ENCODE results near the gene SMCHD1. TPM values are rescaled to one million over a fixed set of nuclear protein-coding genes. Genes with fewer than 3 reads are reported as not detected.

The SMCHD1 gene
- total and polyA plus RNA-seq, 4 donors: 4.4 to 49.0 (median 25.4) TPM

DNA sequence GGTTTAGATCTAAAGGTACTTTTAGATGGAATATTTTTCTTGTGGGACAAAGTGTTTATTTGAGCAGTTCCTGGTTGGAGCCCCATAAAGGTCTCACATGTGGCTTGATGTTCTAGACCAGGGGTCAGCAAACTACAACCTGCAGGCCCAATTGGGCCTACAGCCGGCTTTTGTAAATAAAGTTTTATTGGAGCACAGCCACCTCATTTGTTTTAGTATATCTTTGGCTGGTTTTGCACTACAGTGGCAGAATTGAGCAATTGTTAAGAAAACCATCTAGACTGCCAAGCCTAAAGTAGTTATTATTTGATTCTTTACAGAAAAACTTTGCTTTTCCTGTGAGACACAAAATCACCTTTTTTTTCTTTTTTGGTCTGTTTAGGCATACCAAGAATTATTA is 42.5 kb upstream of the SMCHD1 start:
- Histone ChIP-seq H3K36me3 (ENCODE audit: control insufficient read depth in 4 of 4, insufficient read depth in 3 of 4, low read depth in 1 of 4, low read length in 3 of 4) (no peaks in the 10 kb centered on the region), H3K4me3 (ENCODE audit: low read depth in 1 of 3, low read length in 3 of 3) (no peak overlapping the region), H3K9ac (ENCODE audit: low read depth in 1 of 2, low read length in 2 of 2) (no peak overlapping the region), H3K9me3 (ENCODE audit: control insufficient read depth in 4 of 4, low read length in 3 of 4) (no peaks in the 10 kb centered on the region), H3K27ac (ENCODE audit: low read depth in 1 of 2, low read length in 2 of 2) (no peak overlapping the region), H3K27me3 (ENCODE audit: control insufficient read depth in 4 of 4, insufficient read depth in 4 of 4, low read length in 3 of 4) (no peaks in the 10 kb centered on the region), H3K4me1 (ENCODE audit: control insufficient read depth in 4 of 4, insufficient read depth in 4 of 4, low read length in 3 of 4) (no peaks in the 10 kb centered on the region)
- WGBS: 32% methylated on average over 1 of the region's 1 CpG
- no peak for TF ChIP-seq JUND (IDR thresholded peaks at IDR 0.05)
- DNase-seq (ENCODE audit: low spot score): no peak

DNA sequence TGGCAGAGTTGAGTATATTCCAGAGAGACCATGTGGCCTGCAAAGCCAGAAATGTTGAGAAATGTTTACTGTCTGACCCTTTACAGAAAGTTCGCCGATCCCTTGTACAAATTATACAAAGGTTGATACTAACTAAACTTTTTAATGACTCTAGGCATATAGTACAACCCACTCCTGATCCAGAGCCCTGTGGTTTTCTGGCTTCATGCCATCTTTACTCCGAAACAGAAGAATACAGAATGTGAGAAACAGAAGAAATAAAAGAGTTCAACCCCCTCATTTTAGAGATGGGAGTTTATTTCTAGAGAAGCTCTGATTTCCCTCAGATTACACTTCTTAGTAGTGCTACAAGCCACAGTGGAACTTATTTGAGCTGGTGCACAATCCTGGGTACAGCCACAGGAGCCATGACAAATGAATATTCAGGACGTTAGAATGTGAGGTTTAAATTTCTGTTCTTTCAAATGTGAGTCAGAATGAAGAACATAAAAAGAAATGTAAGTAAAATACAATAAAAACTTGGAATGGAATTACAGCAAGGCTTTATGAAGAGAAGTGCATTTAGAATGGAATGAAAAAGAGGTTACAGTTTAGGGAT is 38.0 kb upstream of the SMCHD1 start:
- 64% methylated on average over 4 of the region's 4 CpGs for WGBS
- Histone ChIP-seq H3K4me1 (ENCODE audit: control insufficient read depth in 4 of 4, insufficient read depth in 4 of 4, low read length in 3 of 4) (no peaks in the 10 kb centered on the region), H3K36me3 (ENCODE audit: control insufficient read depth in 4 of 4, insufficient read depth in 3 of 4, low read depth in 1 of 4, low read length in 3 of 4) (no peaks in the 10 kb centered on the region), H3K9ac (ENCODE audit: low read depth in 1 of 2, low read length in 2 of 2) (no peak overlapping the region), H3K27ac (ENCODE audit: low read depth in 1 of 2, low read length in 2 of 2) (no peak overlapping the region), H3K9me3 (ENCODE audit: control insufficient read depth in 4 of 4, low read length in 3 of 4) (no peaks in the 10 kb centered on the region), H3K27me3 (ENCODE audit: control insufficient read depth in 4 of 4, insufficient read depth in 4 of 4, low read length in 3 of 4) (no peaks in the 10 kb centered on the region), H3K4me3 (ENCODE audit: low read depth in 1 of 3, low read length in 3 of 3) (no peak overlapping the region)
- no peak for DNase-seq (ENCODE audit: low spot score)
- no peak for TF ChIP-seq RAD21 (IDR thresholded peaks at IDR 0.05)
- TF ChIP-seq GABPA (IDR thresholded peaks at IDR 0.05 in 1 of 2, conservative IDR thresholded peaks at IDR 0.05 in 1 of 2): no peak
- TF ChIP-seq SP1 (IDR thresholded peaks at IDR 0.05): no peak
- no peak for TF ChIP-seq YY1 (IDR thresholded peaks at IDR 0.05)
- TF ChIP-seq CTCF (IDR thresholded peaks at IDR 0.05; ENCODE audit: low read depth, low read length, missing input control): no peak
- TF ChIP-seq FOXA2 (IDR thresholded peaks at IDR 0.05): no peak
- TF ChIP-seq FOXA1 (IDR thresholded peaks at IDR 0.05): no peak
- TF ChIP-seq, protein P1, sequence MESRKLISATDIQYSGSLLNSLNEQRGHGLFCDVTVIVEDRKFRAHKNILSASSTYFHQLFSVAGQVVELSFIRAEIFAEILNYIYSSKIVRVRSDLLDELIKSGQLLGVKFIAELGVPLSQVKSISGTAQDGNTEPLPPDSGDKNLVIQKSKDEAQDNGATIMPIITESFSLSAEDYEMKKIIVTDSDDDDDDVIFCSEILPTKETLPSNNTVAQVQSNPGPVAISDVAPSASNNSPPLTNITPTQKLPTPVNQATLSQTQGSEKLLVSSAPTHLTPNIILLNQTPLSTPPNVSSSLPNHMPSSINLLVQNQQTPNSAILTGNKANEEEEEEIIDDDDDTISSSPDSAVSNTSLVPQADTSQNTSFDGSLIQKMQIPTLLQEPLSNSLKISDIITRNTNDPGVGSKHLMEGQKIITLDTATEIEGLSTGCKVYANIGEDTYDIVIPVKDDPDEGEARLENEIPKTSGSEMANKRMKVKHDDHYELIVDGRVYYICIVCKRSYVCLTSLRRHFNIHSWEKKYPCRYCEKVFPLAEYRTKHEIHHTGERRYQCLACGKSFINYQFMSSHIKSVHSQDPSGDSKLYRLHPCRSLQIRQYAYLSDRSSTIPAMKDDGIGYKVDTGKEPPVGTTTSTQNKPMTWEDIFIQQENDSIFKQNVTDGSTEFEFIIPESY (IDR thresholded peaks at IDR 0.05): no peak
- TF ChIP-seq RXRA (IDR thresholded peaks at IDR 0.05): no peak
- no peak for TF ChIP-seq HNF4G (IDR thresholded peaks at IDR 0.05)
- TF ChIP-seq ATF3 (IDR thresholded peaks at IDR 0.05): no peak
- TF ChIP-seq JUND (IDR thresholded peaks at IDR 0.05): no peak
- no peak for TF ChIP-seq HNF4A (conservative IDR thresholded peaks at IDR 0.05)

GRCh38 chr18:2618009-2618408 is 37.5 kb upstream of the SMCHD1 start:
- H3K27ac ChIP-seq (ENCODE audit: low read depth in 1 of 2, low read length in 2 of 2): no peak overlapping the region
- no peak for TF ChIP-seq CTCF (IDR thresholded peaks at IDR 0.05; ENCODE audit: low read depth, low read length, missing input control)
- TF ChIP-seq FOXA2 (IDR thresholded peaks at IDR 0.05): no peak

More at GRCh38 chr18:2618009-2618408, 37.5 kb upstream of the SMCHD1 start:
- DNase-seq (ENCODE audit: low spot score): no peak
- WGBS: 97% methylated on average over 4 of the region's 4 CpGs
- no peak overlapping the region for H3K9ac ChIP-seq (ENCODE audit: low read depth in 1 of 2, low read length in 2 of 2)
- no peaks in the 10 kb centered on the region for H3K9me3 ChIP-seq (ENCODE audit: control insufficient read depth in 4 of 4, low read length in 3 of 4)
- H3K36me3 ChIP-seq (ENCODE audit: control insufficient read depth in 4 of 4, insufficient read depth in 3 of 4, low read depth in 1 of 4, low read length in 3 of 4): no peaks in the 10 kb centered on the region
- no peak overlapping the region for H3K4me3 ChIP-seq (ENCODE audit: low read depth in 1 of 3, low read length in 3 of 3)
- H3K4me1 ChIP-seq (ENCODE audit: control insufficient read depth in 4 of 4, insufficient read depth in 4 of 4, low read length in 3 of 4): no peaks in the 10 kb centered on the region
- H3K27me3 ChIP-seq (ENCODE audit: control insufficient read depth in 4 of 4, insufficient read depth in 4 of 4, low read length in 3 of 4): no peaks in the 10 kb centered on the region

Data from liver (tissue), 9 donors.